K562 (cell line): ENCODE data around the gene DCHS2.

Source experiments
- AFF1 ChIP-seq, 2 experiments: fragments of 450-650 bp; IDR thresholded peaks; 2 replicates each; pipeline ENCODE4 v1.6.1; 2018; ENCODE audit warnings: mild to moderate bottlenecking in 2 of 2, low read depth in 1 of 2; ENCODE audit not compliant: partially characterized antibody in 2 of 2
- CEBPG ChIP-seq, 3 experiments: fragments of 200-800 bp in 1 of 3; sonication (Bioruptor generic) in 1 of 3; sonication (generic) in 1 of 3; formaldehyde crosslinking in 1 of 3; IDR thresholded peaks in 2 of 3; conservative IDR thresholded peaks in 1 of 3; 2 replicates each; pipeline versions ENCODE4 v1.6.1 to v1.8.0; 2016 to 2022; ENCODE audit warnings: missing compliant biosample characterization in 2 of 3, missing genetic modification characterization in 2 of 3, mild to moderate bottlenecking in 1 of 3, missing genetic modification reagents in 1 of 3
- CTCF ChIP-seq, 3 experiments: IDR thresholded peaks in 2 of 3; conservative IDR thresholded peaks in 1 of 3; 2 replicates each; pipeline ENCODE4 v1.5.1; 2011 to 2012; ENCODE audit warnings: low read length in 3 of 3, mild to moderate bottlenecking in 3 of 3, control low read depth in 2 of 3, improper control_type of control experiment in 1 of 3, inconsistent platforms in 1 of 3, low read depth in 1 of 3, mixed read lengths in 1 of 3, moderate library complexity in 1 of 3; ENCODE audit not compliant: insufficient read depth in 2 of 3
- EP300 ChIP-seq: IDR thresholded peaks from 2 replicates; pipeline ENCODE4 v1.6.1; 2012; ENCODE audit warnings: low read length, improper control_type of control experiment
- EZH2 ChIP-seq: IDR thresholded peaks from 2 replicates; pipeline ENCODE4 v1.6.1; 2012; ENCODE audit warnings: low read depth, mild to moderate bottlenecking, inconsistent platforms, low read length, borderline replicate concordance
- FOXK2 ChIP-seq, 2 experiments: fragments of 450-650 bp; IDR thresholded peaks in 1 of 2; conservative IDR thresholded peaks in 1 of 2; 2 replicates each; pipeline ENCODE4 v1.6.1; 2016; ENCODE audit warnings: low read depth in 2 of 2, mild to moderate bottlenecking in 1 of 2
- POLR2G ChIP-seq: fragments of 200-400 bp; formaldehyde crosslinking; IDR thresholded peaks from 2 replicates; pipeline ENCODE4 v1.6.1; 2017; ENCODE audit warnings: low read depth, mild to moderate bottlenecking, antibody characterized with exemption, low read length, moderate library complexity
- USF2 ChIP-seq: sonication (generic); formaldehyde crosslinking; IDR thresholded peaks from 2 replicates; pipeline ENCODE4 v1.5.0; 2020; ENCODE audit warnings: missing genetic modification reagents
- ZBTB43 ChIP-seq: sonication (generic); formaldehyde crosslinking; IDR thresholded peaks from 2 replicates; pipeline ENCODE4 v1.8.0; 2023; ENCODE audit warnings: mild to moderate bottlenecking, missing genetic modification reagents
- ZNF253 ChIP-seq: fragments of 250-450 bp; sonication (Bioruptor Pico); conservative IDR thresholded peaks from 2 replicates; pipeline ENCODE4 v1.6.1; 2021; ENCODE audit warnings: mild to moderate bottlenecking
- ZNF263 ChIP-seq: sonication (generic); formaldehyde crosslinking; IDR thresholded peaks from 2 replicates; pipeline ENCODE4 v1.8.0; 2022; ENCODE audit warnings: mild to moderate bottlenecking, missing genetic modification reagents, borderline replicate concordance
- ZNF696 ChIP-seq: fragments of 250-450 bp; sonication (Bioruptor Pico); conservative IDR thresholded peaks from 2 replicates; pipeline ENCODE4 v1.4.0; 2020; ENCODE audit warnings: mild to moderate bottlenecking, moderate library complexity
- TF ChIP-seq, protein P1 (sequence below): fragments of 250-450 bp; sonication (Bioruptor Pico); IDR thresholded peaks from 2 replicates; pipeline ENCODE4 v1.4.0; 2020; ENCODE audit warnings: borderline replicate concordance

DNA sequence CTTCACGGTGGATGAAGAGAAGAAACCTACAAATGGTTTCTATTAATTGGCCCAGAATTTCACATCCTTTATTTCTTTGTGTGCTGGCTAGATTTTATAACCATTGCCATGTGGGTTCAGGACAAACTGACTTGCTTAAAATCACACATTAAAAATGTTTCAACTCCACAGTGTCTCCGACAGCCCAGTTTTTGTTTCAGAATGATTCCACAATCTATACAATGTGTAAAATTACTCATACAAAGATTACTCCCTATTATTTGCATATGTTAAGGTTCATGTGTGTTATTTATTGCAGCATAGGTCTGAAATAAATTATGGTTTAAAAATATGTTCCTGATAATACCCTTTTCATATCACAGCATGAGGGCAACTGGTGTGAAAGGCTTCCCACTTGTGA is 20.6 kb downstream of the DCHS2 start:
- TF ChIP-seq ZNF696 (CRISPR knock-in tag) (no peak), FOXK2 (conservative IDR thresholded peaks at IDR 0.05 in 1 of 2, IDR thresholded peaks at IDR 0.05 in 1 of 2; ENCODE audit: low read depth in 2 of 2) (no peak), ZNF263 (CRISPR knock-in tag) (no peak), EZH2 (no peak), ZBTB43 (no peak), USF2 (CRISPR knock-in tag) (no peak), EP300 (no peak), CEBPG (CRISPR knock-in tag; IDR thresholded peaks at IDR 0.05) (no peak), CEBPG (tag; conservative IDR thresholded peaks at IDR 0.05 in 1 of 2, IDR thresholded peaks at IDR 0.05 in 1 of 2) (no peak), ZNF253 (CRISPR knock-in tag) (no peak), POLR2G (no peak), CTCF (IDR thresholded peaks at IDR 0.05 in 2 of 3, conservative IDR thresholded peaks at IDR 0.05 in 1 of 3; ENCODE audit: insufficient read depth in 2 of 3, low read depth in 1 of 3, low read length in 3 of 3) (no peak), AFF1 (IDR thresholded peaks at IDR 0.05; ENCODE audit: low read depth in 1 of 2, partially characterized antibody in 2 of 2) (no peak)
- TF ChIP-seq, protein P1, sequence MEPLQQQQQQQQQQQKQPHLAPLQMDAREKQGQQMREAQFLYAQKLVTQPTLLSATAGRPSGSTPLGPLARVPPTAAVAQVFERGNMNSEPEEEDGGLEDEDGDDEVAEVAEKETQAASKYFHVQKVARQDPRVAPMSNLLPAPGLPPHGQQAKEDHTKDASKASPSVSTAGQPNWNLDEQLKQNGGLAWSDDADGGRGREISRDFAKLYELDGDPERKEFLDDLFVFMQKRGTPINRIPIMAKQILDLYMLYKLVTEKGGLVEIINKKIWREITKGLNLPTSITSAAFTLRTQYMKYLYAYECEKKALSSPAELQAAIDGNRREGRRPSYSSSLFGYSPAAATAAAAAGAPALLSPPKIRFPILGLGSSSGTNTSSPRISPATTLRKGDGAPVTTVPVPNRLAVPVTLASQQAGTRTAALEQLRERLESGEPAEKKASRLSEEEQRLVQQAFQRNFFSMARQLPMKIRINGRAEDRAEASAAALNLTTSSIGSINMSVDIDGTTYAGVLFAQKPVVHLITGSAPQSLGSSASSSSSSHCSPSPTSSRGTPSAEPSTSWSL (CRISPR knock-in tag): no peak
